Liver (tissue), 9 donors: Measurements from ENCODE around the gene ATF6B. TPM values are rescaled to one million over a fixed set of nuclear protein-coding genes. Genes with fewer than 3 reads are reported as not detected.

Experiments used
- DNase-seq: peaks from one replicate; pipeline ENCODE4 v3.0.0-alpha.2; 2017; ENCODE audit warnings: low spot score
- H3K27ac ChIP-seq, 2 donors: one replicate each; pipeline ENCODE4 v1.7.0; 2013; ENCODE audit warnings: inconsistent platforms in 2 of 2, low read length in 2 of 2, control low read depth in 1 of 2, low read depth in 1 of 2, mild to moderate bottlenecking in 1 of 2
- H3K27me3 ChIP-seq, 4 donors: one replicate each; pipeline versions ENCODE4 v1.6.1 to v1.7.0; 2013; ENCODE audit warnings: low read length in 3 of 4, inconsistent platforms in 1 of 4, mild to moderate bottlenecking in 1 of 4, moderate library complexity in 1 of 4; ENCODE audit not compliant: control insufficient read depth in 4 of 4, insufficient read depth in 4 of 4
- H3K36me3 ChIP-seq, 4 donors: one replicate each; pipeline versions ENCODE4 v1.6.1 to v1.7.0; 2013; ENCODE audit warnings: low read length in 3 of 4, mild to moderate bottlenecking in 3 of 4, low read depth in 1 of 4, moderate library complexity in 1 of 4; ENCODE audit not compliant: control insufficient read depth in 4 of 4, insufficient read depth in 3 of 4
- H3K4me1 ChIP-seq, 4 donors: one replicate each; pipeline versions ENCODE4 v1.6.1 to v1.7.0; 2013; ENCODE audit warnings: low read length in 3 of 4, mild to moderate bottlenecking in 3 of 4, moderate library complexity in 1 of 4; ENCODE audit not compliant: control insufficient read depth in 4 of 4, insufficient read depth in 4 of 4
- H3K4me3 ChIP-seq, 3 donors: one replicate each; pipeline versions ENCODE4 v1.6.1 to v1.7.0; 2013; ENCODE audit warnings: low read length in 3 of 3, control low read depth in 1 of 3, low read depth in 1 of 3, mild to moderate bottlenecking in 1 of 3
- H3K9ac ChIP-seq, 2 donors: one replicate each; pipeline ENCODE4 v1.7.0; 2013; ENCODE audit warnings: low read length in 2 of 2, mild to moderate bottlenecking in 2 of 2, moderate library complexity in 2 of 2, control low read depth in 1 of 2, low read depth in 1 of 2
- H3K9me3 ChIP-seq, 4 donors: one replicate each; pipeline versions ENCODE4 v1.6.1 to v1.7.0; 2013; ENCODE audit warnings: low read length in 3 of 4; ENCODE audit not compliant: control insufficient read depth in 4 of 4
- EGR1 ChIP-seq, 2 donors: IDR thresholded peaks; 2 replicates each; pipeline ENCODE4 v1.6.1; 2016 to 2018; ENCODE audit warnings: antibody characterized with exemption in 2 of 2, low read depth in 2 of 2
- FOXA1 ChIP-seq: IDR thresholded peaks from 2 replicates; pipeline ENCODE4 v1.6.1; 2016; ENCODE audit warnings: antibody characterized with exemption
- FOXA2 ChIP-seq: IDR thresholded peaks from 2 replicates; pipeline ENCODE4 v1.6.1; 2016; ENCODE audit warnings: antibody characterized with exemption
- GABPA ChIP-seq, 2 donors: IDR thresholded peaks in 1 of 2; conservative IDR thresholded peaks in 1 of 2; 2 replicates each; pipeline ENCODE4 v1.6.1; 2016; ENCODE audit warnings: antibody characterized with exemption in 2 of 2, mild to moderate bottlenecking in 1 of 2, moderate library complexity in 1 of 2
- HNF4A ChIP-seq, 2 donors: conservative IDR thresholded peaks; 2 replicates each; pipeline ENCODE4 v1.6.1; 2016; ENCODE audit warnings: antibody characterized with exemption in 2 of 2, mild to moderate bottlenecking in 2 of 2
- HNF4G ChIP-seq: IDR thresholded peaks from 2 replicates; pipeline ENCODE4 v1.6.1; 2016; ENCODE audit warnings: antibody characterized with exemption
- JUND ChIP-seq, 2 donors: IDR thresholded peaks; 2 replicates each; pipeline ENCODE4 v1.6.1; 2016; ENCODE audit warnings: antibody characterized with exemption in 2 of 2
- NR2F2 ChIP-seq: IDR thresholded peaks from 2 replicates; pipeline ENCODE4 v1.6.1; 2016; ENCODE audit warnings: antibody characterized with exemption
- RAD21 ChIP-seq, 2 donors: IDR thresholded peaks; 2 replicates each; pipeline ENCODE4 v1.6.1; 2016; ENCODE audit warnings: antibody characterized with exemption in 2 of 2, mild to moderate bottlenecking in 2 of 2
- RXRA ChIP-seq, 2 donors: IDR thresholded peaks; 2 replicates each; pipeline ENCODE4 v1.6.1; 2017 to 2018; ENCODE audit warnings: antibody characterized with exemption in 2 of 2, mild to moderate bottlenecking in 1 of 2
- SP1 ChIP-seq: IDR thresholded peaks from 2 replicates; pipeline ENCODE4 v1.6.1; 2018; ENCODE audit warnings: antibody characterized with exemption, mild to moderate bottlenecking
- TAF1 ChIP-seq: conservative IDR thresholded peaks from 2 replicates; pipeline ENCODE4 v1.6.1; 2016; ENCODE audit warnings: antibody characterized with exemption, mild to moderate bottlenecking
- YY1 ChIP-seq: IDR thresholded peaks from 2 replicates; pipeline ENCODE4 v1.6.1; 2016; ENCODE audit warnings: antibody characterized with exemption, mild to moderate bottlenecking
- WGBS: extraction: QIAGEN DNeasy Blood & Tissue Kit; methylation state at CpG from one replicate; pipeline ENCODE4 v1.1.7; 2013; 5-methylcytosine and 5-hydroxymethylcytosine counted together
- polyA plus RNA-seq, 2 donors: library from polyadenylated mRNA; stranded (reverse) in 1 of 2; unstranded in 1 of 2; fragments of 200-250 nt in 1 of 2; fragments of >200 nt in 1 of 2; fragmentation: Nextera tagmentation in 1 of 2; extraction: Ambion mirVana in 1 of 2; gene quantifications; one replicate each; pipeline versions ENCODE4 v1.2.1 to v1.2.3, GENCODE V29; 2013 to 2015
- total RNA-seq, 2 donors: library from RNA; depleted of rRNA; stranded (reverse); fragments of >200 nt; gene quantifications; one replicate each; pipeline ENCODE4 v1.2.3, GENCODE V29; 2014
- TF ChIP-seq, protein P1 (sequence below): IDR thresholded peaks from 2 replicates; pipeline ENCODE4 v1.6.1; 2016; ENCODE audit warnings: antibody characterized with exemption, mild to moderate bottlenecking
- TF ChIP-seq, protein P2 (sequence below): IDR thresholded peaks from 2 replicates; pipeline ENCODE4 v1.6.1; 2016; ENCODE audit warnings: antibody characterized with exemption
- TF ChIP-seq, protein P3 (sequence below): fragments of 150-350 bp; IDR thresholded peaks from 2 replicates; pipeline ENCODE4 v1.5.1; 2017; ENCODE audit warnings: improper control_type of control experiment, low read depth, low read length; ENCODE audit not compliant: missing input control
- TF ChIP-seq, protein P4 (sequence below): IDR thresholded peaks from 2 replicates; pipeline ENCODE4 v1.6.1; 2016; ENCODE audit warnings: antibody characterized with exemption
- TF ChIP-seq, protein P5 (sequence below): IDR thresholded peaks from 2 replicates; pipeline ENCODE4 v1.6.1; 2016; ENCODE audit warnings: antibody characterized with exemption
- donor health status: healthy.
- donor health status: healthy.
- donor health status: healthy.
- donor health status: healthy.
- donor health status: healthy.

Gene ATF6B
- total and polyA plus RNA-seq, 4 donors: 13.6 to 24.8 (median 15.5) TPM

DNA sequence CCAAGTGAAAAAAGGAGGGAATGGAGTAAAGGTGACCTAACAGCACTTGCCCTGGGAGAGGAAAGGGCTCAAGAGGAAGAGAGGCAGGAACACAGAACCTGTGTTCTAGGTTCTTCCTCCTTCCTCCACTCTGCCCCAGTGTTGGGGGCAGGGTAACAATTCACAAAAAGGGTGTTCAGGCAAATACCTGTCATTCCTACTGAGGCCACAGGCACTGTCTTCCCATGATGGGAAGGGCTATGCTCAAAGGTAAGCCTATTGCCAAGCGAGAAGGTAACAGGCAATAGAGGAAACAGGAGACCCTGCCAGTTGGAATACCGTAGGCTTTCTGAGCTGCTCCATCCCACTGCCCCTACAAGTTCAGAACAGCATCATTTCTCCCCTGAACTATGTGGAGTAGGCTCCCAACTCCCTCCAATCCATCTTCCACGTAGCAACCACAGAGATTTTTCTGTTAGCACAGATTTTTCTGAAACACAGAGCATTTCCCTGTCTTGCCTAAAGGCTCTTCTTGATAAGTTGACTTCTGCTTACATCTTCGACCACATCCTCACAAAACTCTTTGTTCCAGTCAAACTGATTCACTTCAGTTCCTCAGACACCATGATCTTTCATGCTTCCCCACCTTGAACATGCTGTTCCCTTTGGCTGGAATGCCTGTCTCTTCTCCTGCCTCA is 45.1 kb upstream of the ATF6B start:
- Histone ChIP-seq H3K27me3 (no peaks in the 10 kb centered on the region), H3K36me3 (peaks cover 5 to 20% (median 6%) of the 10 kb centered on the region in 4 donors), H3K27ac (no peak overlapping the region), H3K9ac (no peak overlapping the region), H3K4me1 (peaks cover 0 to 36% (median 29%) of the 10 kb centered on the region in 4 donors), H3K4me3 (no peak overlapping the region), H3K9me3 (no peaks in the 10 kb centered on the region)
- WGBS: 85% methylated on average over 4 of the region's 4 CpGs
- TF ChIP-seq YY1 (no peak), JUND (IDR thresholded peaks at IDR 0.05) (no peak), RAD21 (IDR thresholded peaks at IDR 0.05) (no peak), RXRA (IDR thresholded peaks at IDR 0.05) (no peak), FOXA2 (no peak)
- TF ChIP-seq, protein P1, sequence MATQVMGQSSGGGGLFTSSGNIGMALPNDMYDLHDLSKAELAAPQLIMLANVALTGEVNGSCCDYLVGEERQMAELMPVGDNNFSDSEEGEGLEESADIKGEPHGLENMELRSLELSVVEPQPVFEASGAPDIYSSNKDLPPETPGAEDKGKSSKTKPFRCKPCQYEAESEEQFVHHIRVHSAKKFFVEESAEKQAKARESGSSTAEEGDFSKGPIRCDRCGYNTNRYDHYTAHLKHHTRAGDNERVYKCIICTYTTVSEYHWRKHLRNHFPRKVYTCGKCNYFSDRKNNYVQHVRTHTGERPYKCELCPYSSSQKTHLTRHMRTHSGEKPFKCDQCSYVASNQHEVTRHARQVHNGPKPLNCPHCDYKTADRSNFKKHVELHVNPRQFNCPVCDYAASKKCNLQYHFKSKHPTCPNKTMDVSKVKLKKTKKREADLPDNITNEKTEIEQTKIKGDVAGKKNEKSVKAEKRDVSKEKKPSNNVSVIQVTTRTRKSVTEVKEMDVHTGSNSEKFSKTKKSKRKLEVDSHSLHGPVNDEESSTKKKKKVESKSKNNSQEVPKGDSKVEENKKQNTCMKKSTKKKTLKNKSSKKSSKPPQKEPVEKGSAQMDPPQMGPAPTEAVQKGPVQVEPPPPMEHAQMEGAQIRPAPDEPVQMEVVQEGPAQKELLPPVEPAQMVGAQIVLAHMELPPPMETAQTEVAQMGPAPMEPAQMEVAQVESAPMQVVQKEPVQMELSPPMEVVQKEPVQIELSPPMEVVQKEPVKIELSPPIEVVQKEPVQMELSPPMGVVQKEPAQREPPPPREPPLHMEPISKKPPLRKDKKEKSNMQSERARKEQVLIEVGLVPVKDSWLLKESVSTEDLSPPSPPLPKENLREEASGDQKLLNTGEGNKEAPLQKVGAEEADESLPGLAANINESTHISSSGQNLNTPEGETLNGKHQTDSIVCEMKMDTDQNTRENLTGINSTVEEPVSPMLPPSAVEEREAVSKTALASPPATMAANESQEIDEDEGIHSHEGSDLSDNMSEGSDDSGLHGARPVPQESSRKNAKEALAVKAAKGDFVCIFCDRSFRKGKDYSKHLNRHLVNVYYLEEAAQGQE: no peak
- TF ChIP-seq, protein P2, sequence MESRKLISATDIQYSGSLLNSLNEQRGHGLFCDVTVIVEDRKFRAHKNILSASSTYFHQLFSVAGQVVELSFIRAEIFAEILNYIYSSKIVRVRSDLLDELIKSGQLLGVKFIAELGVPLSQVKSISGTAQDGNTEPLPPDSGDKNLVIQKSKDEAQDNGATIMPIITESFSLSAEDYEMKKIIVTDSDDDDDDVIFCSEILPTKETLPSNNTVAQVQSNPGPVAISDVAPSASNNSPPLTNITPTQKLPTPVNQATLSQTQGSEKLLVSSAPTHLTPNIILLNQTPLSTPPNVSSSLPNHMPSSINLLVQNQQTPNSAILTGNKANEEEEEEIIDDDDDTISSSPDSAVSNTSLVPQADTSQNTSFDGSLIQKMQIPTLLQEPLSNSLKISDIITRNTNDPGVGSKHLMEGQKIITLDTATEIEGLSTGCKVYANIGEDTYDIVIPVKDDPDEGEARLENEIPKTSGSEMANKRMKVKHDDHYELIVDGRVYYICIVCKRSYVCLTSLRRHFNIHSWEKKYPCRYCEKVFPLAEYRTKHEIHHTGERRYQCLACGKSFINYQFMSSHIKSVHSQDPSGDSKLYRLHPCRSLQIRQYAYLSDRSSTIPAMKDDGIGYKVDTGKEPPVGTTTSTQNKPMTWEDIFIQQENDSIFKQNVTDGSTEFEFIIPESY: no peak
- no peak for DNase-seq

DNA sequence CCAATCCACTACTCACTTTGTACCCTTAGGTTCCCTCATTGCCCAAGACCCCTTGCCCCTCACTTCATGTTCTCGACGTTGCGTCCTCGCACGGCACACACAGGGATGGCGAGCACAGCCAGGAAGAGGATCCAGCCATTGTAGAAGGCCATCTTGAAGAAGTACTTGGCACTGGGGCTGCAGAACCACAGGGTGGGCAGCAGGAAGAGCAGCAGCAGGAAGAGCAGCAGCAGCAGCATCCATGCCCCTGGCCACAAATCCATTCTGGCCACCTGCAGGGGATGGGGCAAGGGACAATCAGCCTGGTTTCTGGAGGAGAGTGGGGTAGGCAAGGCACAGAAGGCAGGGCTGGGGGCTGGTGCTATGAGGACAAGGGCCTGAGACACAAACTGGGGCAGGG is 43.2 kb upstream of the ATF6B start:
- no peak overlapping the region for H3K4me3 ChIP-seq
- TF ChIP-seq, protein P3, sequence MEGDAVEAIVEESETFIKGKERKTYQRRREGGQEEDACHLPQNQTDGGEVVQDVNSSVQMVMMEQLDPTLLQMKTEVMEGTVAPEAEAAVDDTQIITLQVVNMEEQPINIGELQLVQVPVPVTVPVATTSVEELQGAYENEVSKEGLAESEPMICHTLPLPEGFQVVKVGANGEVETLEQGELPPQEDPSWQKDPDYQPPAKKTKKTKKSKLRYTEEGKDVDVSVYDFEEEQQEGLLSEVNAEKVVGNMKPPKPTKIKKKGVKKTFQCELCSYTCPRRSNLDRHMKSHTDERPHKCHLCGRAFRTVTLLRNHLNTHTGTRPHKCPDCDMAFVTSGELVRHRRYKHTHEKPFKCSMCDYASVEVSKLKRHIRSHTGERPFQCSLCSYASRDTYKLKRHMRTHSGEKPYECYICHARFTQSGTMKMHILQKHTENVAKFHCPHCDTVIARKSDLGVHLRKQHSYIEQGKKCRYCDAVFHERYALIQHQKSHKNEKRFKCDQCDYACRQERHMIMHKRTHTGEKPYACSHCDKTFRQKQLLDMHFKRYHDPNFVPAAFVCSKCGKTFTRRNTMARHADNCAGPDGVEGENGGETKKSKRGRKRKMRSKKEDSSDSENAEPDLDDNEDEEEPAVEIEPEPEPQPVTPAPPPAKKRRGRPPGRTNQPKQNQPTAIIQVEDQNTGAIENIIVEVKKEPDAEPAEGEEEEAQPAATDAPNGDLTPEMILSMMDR: no peak
- TF ChIP-seq FOXA2 (no peak), GABPA (IDR thresholded peaks at IDR 0.05 in 1 of 2, conservative IDR thresholded peaks at IDR 0.05 in 1 of 2) (no peak), HNF4G (no peak), SP1 (no peak), YY1 (no peak), RAD21 (IDR thresholded peaks at IDR 0.05) (no peak), FOXA1 (no peak), JUND (IDR thresholded peaks at IDR 0.05) (no peak), EGR1 (IDR thresholded peaks at IDR 0.05; ENCODE audit: low read depth in 2 of 2) (no peak), NR2F2 (no peak), TAF1 (no peak), HNF4A (conservative IDR thresholded peaks at IDR 0.05) (no peak), RXRA (IDR thresholded peaks at IDR 0.05) (no peak)
- TF ChIP-seq, protein P1: no peak
- TF ChIP-seq, protein P4, sequence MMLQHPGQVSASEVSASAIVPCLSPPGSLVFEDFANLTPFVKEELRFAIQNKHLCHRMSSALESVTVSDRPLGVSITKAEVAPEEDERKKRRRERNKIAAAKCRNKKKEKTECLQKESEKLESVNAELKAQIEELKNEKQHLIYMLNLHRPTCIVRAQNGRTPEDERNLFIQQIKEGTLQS: no peak
- TF ChIP-seq, protein P5, sequence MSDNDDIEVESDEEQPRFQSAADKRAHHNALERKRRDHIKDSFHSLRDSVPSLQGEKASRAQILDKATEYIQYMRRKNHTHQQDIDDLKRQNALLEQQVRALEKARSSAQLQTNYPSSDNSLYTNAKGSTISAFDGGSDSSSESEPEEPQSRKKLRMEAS: no peak
- TF ChIP-seq, protein P2: no peak
- no peak for DNase-seq
- H3K27me3 ChIP-seq: no peaks in the 10 kb centered on the region
- H3K4me1 ChIP-seq: peaks cover 0 to 22% (median 16%) of the 10 kb centered on the region in 4 donors
- 96% methylated on average over 6 of the region's 6 CpGs for WGBS
- no peak overlapping the region for H3K27ac ChIP-seq
- no peak overlapping the region for H3K9ac ChIP-seq
- peaks cover 5 to 29% (median 11%) of the 10 kb centered on the region in 4 donors for H3K36me3 ChIP-seq
- H3K9me3 ChIP-seq: no peaks in the 10 kb centered on the region
